ENCODE data around the gene USP2. TPM values are rescaled to one million over a fixed set of nuclear protein-coding genes. Genes with fewer than 3 reads are reported as not detected.

USP2 gene
- polyA plus RNA-seq, 1 experiment, result 0.27 TPM

- H3K4me3 ChIP-seq (ENCODE audit: low read depth, low read length), result no peak overlapping the region
- no peaks in the 10 kb centered on the region for H3K36me3 ChIP-seq (ENCODE audit: control insufficient read depth, insufficient read depth, low read length)
- ChIA-PET POLR2A (interaction anchor here (0.7 kb wide), 1 partner anchor 122 kb away, joined by 3 read pairs; no protein-coding TSS in a partner anchor), CTCF (interaction anchor here (0.9 to 11.5 kb wide), 7 partner anchors 8 to 132 kb away, joined by 3 to 126 read pairs (median 10); no protein-coding TSS in a partner anchor)
- TF ChIP-seq CTCF (IDR thresholded peaks at IDR 0.05; ENCODE audit: insufficient read depth, low read depth, low read length), result no peak
- no peak for DNase-seq (ENCODE audit: low read depth)
- peaks cover 20% of the 10 kb centered on the region for H3K27me3 ChIP-seq (ENCODE audit: control insufficient read depth, insufficient read depth, low read length)
Observed at GRCh38 chr11:119347940-119348605, 33.4 kb downstream of the USP2 start.

GRCh38 chr11:119347242-119347641 is 34.2 kb downstream of the USP2 start:
- CTCF ChIA-PET, result interaction anchor here (0.9 to 11.5 kb wide), 7 partner anchors 9 to 133 kb away, joined by 3 to 126 read pairs (median 10); no protein-coding TSS in a partner anchor
- DNase-seq (ENCODE audit: low read depth), result peak; percentile 61
- POLR2A ChIA-PET, result no interaction called here

GRCh38 chr11:119346605-119347004 is 34.9 kb downstream of the USP2 start, which contains the start of gene MFRP:
MFRP (minus strand) TSS chr11:119346705; CDS start chr11:119346513, 192 bp downstream.
- Histone ChIP-seq H3K27me3 (ENCODE audit: control insufficient read depth, insufficient read depth, low read length) (peaks cover 18% of the 10 kb centered on the region), H3K36me3 (ENCODE audit: control insufficient read depth, insufficient read depth, low read length) (no peaks in the 10 kb centered on the region), H3K4me3 (ENCODE audit: low read depth, low read length) (no peak within 1 kb of the TSS)
- no peak for DNase-seq (ENCODE audit: low read depth)
- TF ChIP-seq CTCF (IDR thresholded peaks at IDR 0.05; ENCODE audit: insufficient read depth, low read depth, low read length), result no peak
- ChIA-PET POLR2A (no interaction called here), CTCF (interaction anchor here (2.0 to 11.5 kb wide), 3 partner anchors 8 to 134 kb away, joined by 5 to 126 read pairs (median 18); no protein-coding TSS in a partner anchor)

More at GRCh38 chr11:119347242-119347641, 34.2 kb downstream of the USP2 start:
- TF ChIP-seq CTCF (IDR thresholded peaks at IDR 0.05; ENCODE audit: insufficient read depth, low read depth, low read length), result no peak
- Histone ChIP-seq H3K4me3 (ENCODE audit: low read depth, low read length) (no peak overlapping the region), H3K27me3 (ENCODE audit: control insufficient read depth, insufficient read depth, low read length) (peaks cover 20% of the 10 kb centered on the region), H3K36me3 (ENCODE audit: control insufficient read depth, insufficient read depth, low read length) (no peaks in the 10 kb centered on the region)

GRCh38 chr11:119345685-119346084 is 35.8 kb downstream of the USP2 start:
- H3K27me3 ChIP-seq (ENCODE audit: control insufficient read depth, insufficient read depth, low read length), result peaks cover 17% of the 10 kb centered on the region
- POLR2A ChIA-PET, result no interaction called here
- no peak for DNase-seq (ENCODE audit: low read depth)
- H3K4me3 ChIP-seq (ENCODE audit: low read depth, low read length), result no peak overlapping the region
- CTCF ChIA-PET, result interaction anchor here (1.0 to 11.5 kb wide), 5 partner anchors 11 to 35 kb away, joined by 3 to 126 read pairs (median 7); no protein-coding TSS in a partner anchor
- no peak for TF ChIP-seq CTCF (IDR thresholded peaks at IDR 0.05; ENCODE audit: insufficient read depth, low read depth, low read length)
- no peaks in the 10 kb centered on the region for H3K36me3 ChIP-seq (ENCODE audit: control insufficient read depth, insufficient read depth, low read length)

GRCh38 chr11:119344291-119345010 is 37.0 kb downstream of the USP2 start:
- POLR2A ChIA-PET, result no interaction called here

More at GRCh38 chr11:119344291-119345010, 37.0 kb downstream of the USP2 start:
- Histone ChIP-seq H3K4me3 (ENCODE audit: low read depth, low read length) (no peak overlapping the region), H3K36me3 (ENCODE audit: control insufficient read depth, insufficient read depth, low read length) (no peaks in the 10 kb centered on the region), H3K27me3 (ENCODE audit: control insufficient read depth, insufficient read depth, low read length) (peaks cover 16% of the 10 kb centered on the region)
- no peak for DNase-seq (ENCODE audit: low read depth)
- CTCF ChIA-PET, result interaction anchor here (1.0 to 11.5 kb wide), 5 partner anchors 12 to 36 kb away, joined by 3 to 126 read pairs (median 7); no protein-coding TSS in a partner anchor
- TF ChIP-seq CTCF (IDR thresholded peaks at IDR 0.05; ENCODE audit: insufficient read depth, low read depth, low read length), result no peak

Data from BJ (cell line).